Measurements from ENCODE around the gene EPN1.
"Not testable (repeated sequence)": the region's sequence is repeated elsewhere in the genome, so short reads cannot be mapped to it uniquely, and the experiment has no call there.

EPN1 gene

DNA sequence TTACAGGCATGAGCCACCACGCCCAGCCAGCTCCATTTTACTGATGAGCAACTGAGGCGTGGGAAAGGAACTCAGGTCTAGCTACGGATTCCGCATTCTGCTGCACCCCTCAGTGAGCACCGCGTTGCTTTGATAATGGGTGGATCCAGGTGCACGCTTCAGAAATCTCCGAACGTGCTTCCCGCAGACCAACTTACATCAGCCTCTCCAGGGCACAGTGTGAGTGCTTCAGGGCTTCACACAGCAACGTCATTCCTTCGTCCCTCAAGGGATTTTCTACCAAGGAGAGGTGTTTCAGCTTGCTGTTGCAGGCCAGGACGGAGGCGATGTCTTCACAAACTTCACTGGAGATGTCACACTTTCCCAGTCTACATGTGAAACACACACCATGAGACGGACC is 41.5 kb downstream of the EPN1 start:
- no peaks in the 10 kb centered on the region for H3K9me2 ChIP-seq (replicated peaks; ENCODE audit: control insufficient read depth, low read length)
- H3K4me2 ChIP-seq (ENCODE audit: low read length) = no peak overlapping the region
- H4K20me1 ChIP-seq (ENCODE audit: control insufficient read depth, insufficient read depth, low read depth, low read length) = no peaks in the 10 kb centered on the region
- no peaks in the 10 kb centered on the region for H3F3A ChIP-seq (ENCODE audit: control insufficient read depth, insufficient read depth)
- H3K27ac ChIP-seq (ENCODE audit: low read depth, low read length) = no peak overlapping the region
- peaks cover 3% of the 10 kb centered on the region for H3K9me3 ChIP-seq (ENCODE audit: control insufficient read depth, insufficient read depth, low read length)
- H3K4me1 ChIP-seq (ENCODE audit: control insufficient read depth, low read length) = no peaks in the 10 kb centered on the region
- TF ChIP-seq EZH2phosphoT487 (IDR thresholded peaks at IDR 0.05; ENCODE audit: borderline replicate concordance, low read length) (no peak), CTCF (IDR thresholded peaks at IDR 0.05; ENCODE audit: low read depth, low read length, poor library complexity, severe bottlenecking) (no peak)
- H3K36me3 ChIP-seq (ENCODE audit: control insufficient read depth, low read length) = no peaks in the 10 kb centered on the region
- H3K27me3 ChIP-seq (ENCODE audit: control insufficient read depth, low read length) = no peaks in the 10 kb centered on the region
- H3K4me3 ChIP-seq (ENCODE audit: low read length) = no peak overlapping the region
- H3K79me2 ChIP-seq (ENCODE audit: control insufficient read depth, low read length) = no peaks in the 10 kb centered on the region

DNA sequence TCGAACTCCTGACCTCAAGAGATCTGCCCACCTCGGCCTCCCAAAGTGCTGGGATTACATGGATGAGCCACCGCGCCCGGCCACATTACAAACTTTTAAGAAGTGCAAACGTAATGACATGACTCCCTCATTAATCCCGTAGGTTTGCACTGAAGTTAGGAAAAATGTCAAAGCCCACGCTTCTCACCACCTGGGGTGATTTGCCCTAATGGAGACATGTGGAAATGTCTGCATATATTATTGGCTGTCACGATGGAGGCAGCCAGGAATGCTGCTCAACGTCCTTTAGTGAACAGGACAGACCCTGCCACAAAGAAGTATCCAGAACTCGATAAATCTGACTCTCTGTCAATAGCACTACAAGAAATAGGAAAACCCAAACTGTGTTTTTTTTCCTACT is 42.2 kb downstream of the EPN1 start:
- H4K20me1 ChIP-seq (ENCODE audit: control insufficient read depth, insufficient read depth, low read depth, low read length) = no peaks in the 10 kb centered on the region
- no peaks in the 10 kb centered on the region for H3K4me1 ChIP-seq (ENCODE audit: control insufficient read depth, low read length)
- peaks cover 4% of the 10 kb centered on the region for H3K9me3 ChIP-seq (ENCODE audit: control insufficient read depth, insufficient read depth, low read length)
- H3K4me2 ChIP-seq (ENCODE audit: low read length) = no peak overlapping the region
- no peak overlapping the region for H3K27ac ChIP-seq (ENCODE audit: low read depth, low read length)
- H3K36me3 ChIP-seq (ENCODE audit: control insufficient read depth, low read length) = no peaks in the 10 kb centered on the region
- H3F3A ChIP-seq (ENCODE audit: control insufficient read depth, insufficient read depth) = no peaks in the 10 kb centered on the region
- no peaks in the 10 kb centered on the region for H3K9me2 ChIP-seq (replicated peaks; ENCODE audit: control insufficient read depth, low read length)
- no peaks in the 10 kb centered on the region for H3K27me3 ChIP-seq (ENCODE audit: control insufficient read depth, low read length)
- no peaks in the 10 kb centered on the region for H3K79me2 ChIP-seq (ENCODE audit: control insufficient read depth, low read length)
- no peak overlapping the region for H3K4me3 ChIP-seq (ENCODE audit: low read length)
- TF ChIP-seq CTCF (IDR thresholded peaks at IDR 0.05; ENCODE audit: low read depth, low read length, poor library complexity, severe bottlenecking) (no peak), EZH2phosphoT487 (IDR thresholded peaks at IDR 0.05; ENCODE audit: borderline replicate concordance, low read length) (no peak)

GRCh38 chr19:55717879-55718711 is 43.1 kb downstream of the EPN1 start:
- not testable (repeated sequence) for H3K4me1 ChIP-seq (ENCODE audit: control insufficient read depth, low read length); H3K4me2 ChIP-seq (ENCODE audit: low read length); H3K27ac ChIP-seq (ENCODE audit: low read depth, low read length); H3F3A ChIP-seq (ENCODE audit: control insufficient read depth, insufficient read depth); H3K4me3 ChIP-seq (ENCODE audit: low read length); H3K9me2 ChIP-seq (replicated peaks; ENCODE audit: control insufficient read depth, low read length); H3K36me3 ChIP-seq (ENCODE audit: control insufficient read depth, low read length); H3K9me3 ChIP-seq (ENCODE audit: control insufficient read depth, insufficient read depth, low read length); H4K20me1 ChIP-seq (ENCODE audit: control insufficient read depth, insufficient read depth, low read depth, low read length); H3K79me2 ChIP-seq (ENCODE audit: control insufficient read depth, low read length); H3K27me3 ChIP-seq (ENCODE audit: control insufficient read depth, low read length)

DNA sequence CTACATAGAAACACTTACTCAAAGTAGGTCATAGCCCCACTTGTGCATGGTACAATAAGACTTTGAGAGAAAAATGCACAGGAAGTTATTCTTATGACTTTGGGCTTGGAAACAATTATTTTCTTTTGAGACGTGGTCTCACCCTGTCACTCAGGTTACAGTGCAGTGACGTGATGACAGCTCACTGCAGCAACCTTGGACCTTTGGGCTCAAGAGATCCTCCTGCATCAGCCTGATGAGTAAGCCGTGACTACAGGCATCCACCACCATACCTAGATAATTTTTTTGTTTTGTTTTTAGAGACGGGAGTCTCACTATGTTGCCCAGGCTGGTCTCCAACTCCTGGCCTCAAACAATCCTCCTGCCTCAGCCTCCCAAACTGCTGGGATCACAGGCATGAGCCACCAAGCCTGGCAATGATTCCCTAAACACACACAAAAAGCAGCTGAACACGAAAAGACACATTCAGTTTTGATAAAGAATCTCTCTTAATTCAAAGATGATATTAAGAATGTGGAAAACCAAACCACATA is 45.3 kb downstream of the EPN1 start:
- Histone ChIP-seq H3K9me2 (replicated peaks; ENCODE audit: control insufficient read depth, low read length) (no peaks in the 10 kb centered on the region), H3K79me2 (ENCODE audit: control insufficient read depth, low read length) (no peaks in the 10 kb centered on the region), H3K9me3 (ENCODE audit: control insufficient read depth, insufficient read depth, low read length) (peaks cover 7% of the 10 kb centered on the region), H3K4me2 (ENCODE audit: low read length) (no peak overlapping the region), H3K4me1 (ENCODE audit: control insufficient read depth, low read length) (no peaks in the 10 kb centered on the region), H3K36me3 (ENCODE audit: control insufficient read depth, low read length) (no peaks in the 10 kb centered on the region), H3K4me3 (ENCODE audit: low read length) (no peak overlapping the region), H3K27me3 (ENCODE audit: control insufficient read depth, low read length) (no peaks in the 10 kb centered on the region), H3F3A (ENCODE audit: control insufficient read depth, insufficient read depth) (no peaks in the 10 kb centered on the region), H3K27ac (ENCODE audit: low read depth, low read length) (no peak overlapping the region), H4K20me1 (ENCODE audit: control insufficient read depth, insufficient read depth, low read depth, low read length) (no peaks in the 10 kb centered on the region)
- TF ChIP-seq EZH2phosphoT487 (IDR thresholded peaks at IDR 0.05; ENCODE audit: borderline replicate concordance, low read length) (no peak), CTCF (IDR thresholded peaks at IDR 0.05; ENCODE audit: low read depth, low read length, poor library complexity, severe bottlenecking) (no peak)

All from DOHH2 (cell line).